Natural killer cell treated with Interleukin-12 subunit alpha and Interleukin-12 subunit beta and Interleukin-15 and Interleukin-18, amount 100 ng/mL, for 72 hours (primary cell): ENCODE measurements around the gene RYR3. TPM values are rescaled to one million over a fixed set of nuclear protein-coding genes. Genes with fewer than 3 reads are reported as not detected.

Source experiments
- ATAC-seq, 2 donors: fragments of 150-1000 bp; cut with Tn5 transposase in 1 of 2; sonication (Bioruptor Pico), chemical (Tn5 transposase) in 1 of 2; 2 replicates each; pipeline ENCODE4 v1.10.0; 2021
- DNase-seq: peaks from one replicate; pipeline ENCODE4 v3.0.0; 2022; ENCODE audit warnings: low spot score
- H3K27ac Mint-ChIP-seq, 2 donors: 1 replicate in 1 of 2; 2 replicates in 1 of 2; pipeline ENCODE4 v1.8.0; 2022; ENCODE audit warnings: mixed read lengths in 2 of 2, mild to moderate bottlenecking in 1 of 2, moderate library complexity in 1 of 2
- H3K27me3 Mint-ChIP-seq, 2 donors: 1 replicate in 1 of 2; 2 replicates in 1 of 2; pipeline ENCODE4 v1.8.0; 2022; ENCODE audit warnings: mixed read lengths in 2 of 2
- H3K36me3 Mint-ChIP-seq: one replicate; pipeline ENCODE4 v1.8.0; 2022; ENCODE audit warnings: mixed read lengths
- H3K4me1 Mint-ChIP-seq, 2 donors: 1 replicate in 1 of 2; 2 replicates in 1 of 2; pipeline ENCODE4 v1.8.0; 2022; ENCODE audit warnings: low read depth in 2 of 2, mixed read lengths in 2 of 2, mild to moderate bottlenecking in 1 of 2
- H3K4me3 Mint-ChIP-seq: one replicate; pipeline ENCODE4 v1.8.0; 2022; ENCODE audit warnings: mixed read lengths
- H3K9me3 Mint-ChIP-seq: 2 replicates; pipeline ENCODE4 v1.8.0; 2022; ENCODE audit warnings: mixed read lengths
- total RNA-seq, 2 donors: library from RNA; stranded (reverse); gene quantifications; one replicate each; pipeline ENCODE4 v1.2.3, GENCODE V29; 2022

RYR3 gene
- total RNA-seq, 2 donors from 2014 or later, result not detected

DNA sequence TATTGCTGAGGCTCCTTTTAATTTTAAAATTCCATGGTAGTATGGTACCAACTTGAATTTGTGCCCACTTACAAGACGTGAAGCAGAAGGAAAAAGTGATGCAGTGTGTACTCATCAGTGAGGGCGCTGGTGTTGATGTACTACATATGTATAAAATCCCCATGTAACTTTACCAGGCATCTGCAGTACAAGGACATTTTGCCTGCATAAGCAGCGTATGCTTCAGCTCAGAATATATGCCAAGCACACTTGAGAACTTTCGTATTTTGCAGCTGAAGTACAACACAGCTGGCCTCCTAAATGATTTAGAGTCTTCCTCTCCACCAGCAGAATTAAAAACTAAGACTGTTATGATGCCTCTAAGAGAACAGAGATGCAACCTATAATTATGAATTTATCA lies 108.9 kb downstream of the RYR3 start:
- no peak for ATAC-seq
- no peak overlapping the region for H3K27ac Mint-ChIP-seq
- H3K36me3 Mint-ChIP-seq, result no peaks in the 10 kb centered on the region
- no peak overlapping the region for H3K4me3 Mint-ChIP-seq
- DNase-seq, result no peak
- H3K27me3 Mint-ChIP-seq, result peaks cover 14 to 38% of the 10 kb centered on the region in 2 donors
- no peaks in the 10 kb centered on the region for H3K9me3 Mint-ChIP-seq
- H3K4me1 Mint-ChIP-seq, result no peaks in the 10 kb centered on the region

DNA sequence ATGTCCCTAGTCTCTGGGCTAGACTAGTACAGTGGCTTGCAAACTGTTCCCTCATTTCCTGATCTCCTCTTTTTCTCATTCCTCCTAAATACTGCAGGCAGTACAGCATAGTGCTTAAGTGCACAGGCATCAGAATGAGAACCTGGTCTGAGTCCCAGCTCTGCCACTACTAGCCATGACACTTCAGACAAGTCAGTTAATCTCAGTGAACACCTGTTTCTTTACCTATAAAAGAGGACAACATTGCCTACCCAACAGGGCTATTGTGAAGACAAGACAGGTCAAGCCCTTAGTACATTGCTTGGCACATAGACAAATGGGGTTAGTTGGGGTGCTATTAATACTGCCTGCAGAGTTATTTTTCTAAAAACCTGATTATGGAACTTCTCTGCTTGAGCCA lies 113.3 kb downstream of the RYR3 start:
- Mint-ChIP-seq H3K27me3 (peaks cover 11 to 17% of the 10 kb centered on the region in 2 donors), H3K36me3 (no peaks in the 10 kb centered on the region), H3K4me1 (no peaks in the 10 kb centered on the region), H3K27ac (no peak overlapping the region), H3K9me3 (no peaks in the 10 kb centered on the region), H3K4me3 (no peak overlapping the region)
- no peak for DNase-seq
- ATAC-seq, result no peak

DNA sequence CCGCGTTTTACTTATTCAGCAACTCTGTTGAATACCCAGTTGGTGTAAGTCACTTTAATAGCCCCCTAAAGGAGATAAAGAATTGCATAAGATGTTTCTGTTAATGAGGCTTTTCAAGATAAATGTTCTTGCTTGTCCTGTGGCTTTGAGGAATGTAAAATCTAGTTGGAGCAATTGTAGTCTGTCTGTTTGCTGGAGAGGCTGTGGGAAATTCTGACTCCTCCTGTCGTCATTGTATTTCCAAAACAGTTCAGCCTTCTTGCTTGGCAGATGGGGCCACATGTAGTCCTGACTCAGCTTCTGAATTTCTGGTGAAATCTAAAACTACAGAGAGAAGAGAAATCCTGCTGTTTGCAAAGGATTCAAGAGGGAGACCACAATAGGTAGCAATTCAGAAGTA lies 114.4 kb downstream of the RYR3 start:
- no peaks in the 10 kb centered on the region for H3K4me1 Mint-ChIP-seq
- no peak for DNase-seq
- no peak overlapping the region for H3K27ac Mint-ChIP-seq
- no peak for ATAC-seq
- H3K9me3 Mint-ChIP-seq, result no peaks in the 10 kb centered on the region
- H3K36me3 Mint-ChIP-seq, result no peaks in the 10 kb centered on the region
- peaks cover 15 to 17% of the 10 kb centered on the region in 2 donors for H3K27me3 Mint-ChIP-seq
- H3K4me3 Mint-ChIP-seq, result no peak overlapping the region

DNA sequence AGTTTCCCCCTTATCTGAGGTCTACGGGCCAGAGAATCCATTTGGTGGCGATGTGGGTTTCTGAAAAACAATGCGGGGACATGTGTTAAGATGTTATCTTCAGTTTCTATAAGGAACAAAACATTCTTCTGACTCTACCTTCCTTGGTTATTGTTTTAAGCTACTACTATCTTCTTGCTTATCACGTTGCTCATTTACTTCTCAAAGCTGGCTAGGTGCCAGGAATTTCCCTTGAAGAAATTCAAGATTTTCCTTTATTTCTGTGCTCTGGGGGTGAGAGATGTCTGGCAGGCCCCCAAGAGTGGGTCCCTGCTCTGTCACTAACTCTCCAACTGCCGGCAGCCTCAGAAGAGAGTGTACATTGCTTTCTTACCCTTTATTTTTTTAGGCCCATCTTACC lies 119.8 kb downstream of the RYR3 start:
- no peak for ATAC-seq

DNA sequence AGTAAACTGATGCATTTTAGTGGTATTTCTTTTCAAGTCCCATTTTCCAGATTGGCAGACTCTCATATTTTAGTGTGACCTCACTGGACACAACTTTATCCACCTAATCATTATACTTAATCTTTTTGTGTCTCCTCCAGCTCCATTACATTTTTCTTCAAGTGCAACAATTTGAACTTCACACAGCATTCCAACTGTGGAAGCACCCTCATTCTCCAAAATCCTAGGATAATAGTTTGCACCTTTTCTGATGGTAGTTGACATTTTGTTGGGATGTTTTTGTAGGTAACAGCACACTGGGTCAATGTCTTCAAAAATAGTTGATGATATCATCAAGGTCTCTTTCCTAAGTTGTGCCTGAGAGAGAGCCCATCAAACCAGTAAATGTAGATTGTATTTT lies 123.1 kb downstream of the RYR3 start:
- Mint-ChIP-seq H3K27ac (no peak overlapping the region), H3K4me1 (no peaks in the 10 kb centered on the region), H3K27me3 (peaks cover 13 to 15% of the 10 kb centered on the region in 2 donors), H3K4me3 (no peak overlapping the region), H3K9me3 (no peaks in the 10 kb centered on the region), H3K36me3 (no peaks in the 10 kb centered on the region)
- ATAC-seq, result no peak
- no peak for DNase-seq

More for the DNA sequence above, 119.8 kb downstream of the RYR3 start:
- Mint-ChIP-seq H3K27me3 (peaks cover 7 to 8% of the 10 kb centered on the region in 2 donors), H3K9me3 (no peaks in the 10 kb centered on the region), H3K4me3 (no peak overlapping the region), H3K27ac (no peak overlapping the region), H3K36me3 (no peaks in the 10 kb centered on the region), H3K4me1 (no peaks in the 10 kb centered on the region)
- no peak for DNase-seq

DNA sequence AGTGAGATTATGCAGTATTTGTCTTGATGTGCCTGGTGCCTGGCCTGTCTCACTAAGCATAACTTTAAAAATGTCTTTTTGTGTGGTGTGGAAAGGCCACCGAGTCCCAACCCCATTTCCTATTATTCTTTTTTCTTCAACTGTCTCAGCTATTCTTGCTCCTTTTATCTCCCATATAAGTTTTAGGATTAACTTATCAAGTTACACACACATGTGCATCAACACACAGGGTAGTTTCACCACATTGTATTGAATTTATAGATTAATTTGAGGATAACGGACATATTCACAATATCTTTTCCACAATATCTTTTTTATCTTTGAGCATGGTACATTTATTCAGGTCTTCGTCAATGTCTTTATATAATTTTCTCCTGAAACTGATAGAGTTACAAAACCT lies 127.6 kb downstream of the RYR3 start:
- Mint-ChIP-seq H3K4me3 (no peak overlapping the region), H3K4me1 (peaks cover 0 to 7% of the 10 kb centered on the region in 2 donors), H3K27me3 (peaks cover 12 to 39% of the 10 kb centered on the region in 2 donors), H3K9me3 (no peaks in the 10 kb centered on the region), H3K36me3 (no peaks in the 10 kb centered on the region), H3K27ac (no peak overlapping the region)
- ATAC-seq, result no peak
- no peak for DNase-seq

DNA sequence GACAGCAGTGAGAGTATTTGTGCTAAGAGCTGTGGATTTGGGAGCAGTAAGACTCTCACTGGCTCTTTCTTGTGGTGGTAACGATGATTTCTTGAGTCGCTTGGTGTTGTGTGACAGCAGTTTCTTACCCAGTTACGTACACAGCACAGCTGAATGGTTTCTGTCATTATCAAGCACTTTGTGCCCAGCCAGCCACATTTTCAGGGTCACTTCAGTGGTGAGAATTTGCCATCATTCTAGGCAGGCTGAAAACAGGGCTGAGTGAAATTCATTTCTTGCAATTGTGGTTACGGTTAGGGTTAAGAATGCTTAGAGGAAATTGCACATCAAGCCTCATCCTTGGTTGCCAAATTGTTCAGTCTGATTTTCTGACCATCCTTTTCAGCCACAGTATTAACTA lies 130.1 kb downstream of the RYR3 start:
- H3K36me3 Mint-ChIP-seq, result no peaks in the 10 kb centered on the region
- no peak overlapping the region for H3K4me3 Mint-ChIP-seq
- H3K27ac Mint-ChIP-seq, result no peak overlapping the region
- DNase-seq (no peak), ATAC-seq (peak; percentile 75 to 87)
- peaks cover 23 to 63% of the 10 kb centered on the region in 2 donors for H3K27me3 Mint-ChIP-seq
- H3K9me3 Mint-ChIP-seq, result no peaks in the 10 kb centered on the region
- H3K4me1 Mint-ChIP-seq, result peaks cover 0 to 7% of the 10 kb centered on the region in 2 donors

DNA sequence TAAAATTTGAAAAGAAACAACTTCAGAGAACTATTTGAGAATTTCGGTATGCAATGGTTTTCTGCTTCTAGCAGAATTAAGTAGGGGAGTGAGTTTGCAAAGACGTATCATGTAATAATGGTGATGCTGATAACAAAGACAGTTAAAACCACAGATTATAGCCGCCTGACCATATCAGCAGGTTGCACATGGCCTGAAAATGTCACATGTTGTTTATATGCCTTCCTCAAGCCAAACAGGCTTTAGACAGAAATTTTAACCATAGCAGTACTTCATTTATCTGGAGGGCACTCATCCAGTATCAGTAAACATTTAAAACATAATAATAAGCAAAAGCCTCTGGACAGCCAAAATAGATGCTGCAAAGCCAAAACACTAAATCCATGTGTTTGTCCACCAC lies 131.7 kb downstream of the RYR3 start:
- Mint-ChIP-seq H3K9me3 (no peaks in the 10 kb centered on the region), H3K36me3 (no peaks in the 10 kb centered on the region), H3K4me1 (peaks cover 0 to 7% of the 10 kb centered on the region in 2 donors), H3K27me3 (peaks cover 21 to 70% of the 10 kb centered on the region in 2 donors), H3K27ac (no peak overlapping the region), H3K4me3 (no peak overlapping the region)
- DNase-seq (no peak), ATAC-seq (no peak)

DNA sequence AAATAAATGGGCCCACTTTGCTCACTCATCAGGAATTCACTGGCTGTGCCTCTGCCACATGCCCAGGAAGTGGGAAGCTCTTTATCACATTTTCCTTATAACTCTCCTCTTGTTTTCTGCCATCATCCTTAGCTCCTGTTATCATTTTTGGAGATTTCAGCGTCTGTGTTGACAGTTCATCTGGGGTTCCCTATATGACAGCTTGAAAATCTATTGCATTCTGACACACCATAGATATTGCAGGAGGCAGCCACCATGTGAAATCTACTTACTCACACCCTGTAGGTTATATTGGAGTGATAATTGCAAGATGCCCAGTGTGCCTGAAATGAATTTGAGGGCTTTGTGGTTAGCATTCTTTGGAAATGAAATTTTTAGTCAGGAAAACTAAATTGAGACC lies 132.9 kb downstream of the RYR3 start:
- H3K27ac Mint-ChIP-seq, result no peak overlapping the region
- ATAC-seq (no peak), DNase-seq (no peak)
- H3K27me3 Mint-ChIP-seq, result peaks cover 23 to 72% of the 10 kb centered on the region in 2 donors
- H3K4me1 Mint-ChIP-seq, result peaks cover 0 to 7% of the 10 kb centered on the region in 2 donors
- no peaks in the 10 kb centered on the region for H3K9me3 Mint-ChIP-seq
- no peak overlapping the region for H3K4me3 Mint-ChIP-seq
- H3K36me3 Mint-ChIP-seq, result no peaks in the 10 kb centered on the region

DNA sequence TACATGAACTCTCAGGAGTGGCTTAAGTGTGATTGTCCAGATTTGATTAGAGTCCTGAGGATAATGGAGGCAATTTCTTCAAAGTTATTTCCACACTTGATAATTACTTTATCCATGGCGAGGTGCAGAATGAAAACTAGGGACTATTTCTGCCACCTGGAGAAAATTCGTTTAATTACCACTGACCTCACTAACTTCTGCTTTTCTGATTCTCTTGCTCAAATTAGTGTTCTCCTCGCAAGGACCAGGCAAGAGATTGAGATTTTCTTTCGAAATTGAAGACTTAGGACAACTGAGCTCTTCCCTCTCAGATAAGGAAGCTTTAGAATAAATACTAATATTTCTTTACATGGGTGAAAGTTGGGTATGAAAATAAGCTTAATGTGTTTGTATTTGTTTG lies 135.2 kb downstream of the RYR3 start:
- Mint-ChIP-seq H3K36me3 (no peaks in the 10 kb centered on the region), H3K27me3 (peaks cover 27 to 58% of the 10 kb centered on the region in 2 donors), H3K4me3 (no peak overlapping the region), H3K4me1 (peaks cover 0 to 2% of the 10 kb centered on the region in 2 donors), H3K27ac (no peak overlapping the region), H3K9me3 (no peaks in the 10 kb centered on the region)
- DNase-seq (no peak), ATAC-seq (no peak)

DNA sequence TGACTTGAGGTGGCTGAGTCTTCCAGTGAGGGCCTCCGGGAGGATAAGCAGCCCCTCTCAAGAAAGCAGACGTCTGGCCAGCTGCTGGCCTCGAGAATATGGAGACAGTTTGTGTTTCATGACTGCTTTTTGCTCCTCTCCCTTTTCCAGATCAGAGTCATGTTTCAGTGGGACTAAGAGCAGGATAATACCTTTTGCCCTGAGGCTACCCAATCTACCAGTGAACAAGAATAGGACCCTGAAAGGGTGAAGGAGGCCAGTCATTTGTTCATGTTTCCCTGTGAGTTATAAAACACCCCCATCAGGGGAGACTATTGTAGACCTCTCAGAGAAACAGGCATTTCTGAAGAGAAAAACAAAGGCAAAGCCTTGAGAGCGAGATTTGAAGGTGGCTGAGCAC lies 137.4 kb downstream of the RYR3 start:
- no peaks in the 10 kb centered on the region for H3K4me1 Mint-ChIP-seq
- DNase-seq (no peak), ATAC-seq (no peak)
- H3K36me3 Mint-ChIP-seq, result no peaks in the 10 kb centered on the region
- H3K4me3 Mint-ChIP-seq, result no peak overlapping the region
- H3K9me3 Mint-ChIP-seq, result no peaks in the 10 kb centered on the region
- H3K27ac Mint-ChIP-seq, result no peak overlapping the region
- peaks cover 22 to 42% of the 10 kb centered on the region in 2 donors for H3K27me3 Mint-ChIP-seq

DNA sequence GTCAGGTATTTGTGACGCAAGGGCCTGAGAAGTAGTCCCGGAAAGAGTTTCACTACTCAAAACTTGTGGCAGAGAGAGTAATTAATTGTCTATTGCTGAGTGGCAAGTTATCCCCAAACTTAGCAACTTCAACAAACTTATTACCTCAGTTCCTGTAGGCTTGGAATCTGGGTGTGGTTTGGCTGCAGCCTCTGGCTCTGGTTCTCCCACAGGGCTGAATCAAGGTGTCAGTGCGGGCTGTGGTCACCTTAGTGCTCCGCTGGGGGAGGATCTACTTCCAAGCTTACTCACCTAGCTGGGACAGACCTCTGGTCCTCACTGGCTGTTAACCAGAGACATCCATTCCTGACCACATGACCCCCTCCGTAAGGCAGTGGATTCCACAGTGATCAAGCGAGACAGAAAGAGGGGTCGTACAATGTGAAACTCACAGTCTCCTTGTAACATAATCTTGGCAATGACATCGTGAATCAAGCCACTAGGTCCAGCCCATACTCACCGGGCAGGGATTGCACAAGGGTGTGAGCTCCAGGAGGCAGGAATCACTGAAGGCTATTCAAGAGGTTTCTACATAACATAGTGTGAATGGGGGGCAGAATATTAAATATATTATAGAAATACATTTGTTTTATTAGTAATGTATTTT lies 138.3 kb downstream of the RYR3 start:
- H3K4me3 Mint-ChIP-seq, result no peak overlapping the region
- DNase-seq, result no peak
- H3K27me3 Mint-ChIP-seq, result peaks cover 18 to 33% of the 10 kb centered on the region in 2 donors
- H3K4me1 Mint-ChIP-seq, result no peaks in the 10 kb centered on the region
- H3K36me3 Mint-ChIP-seq, result no peaks in the 10 kb centered on the region
- no peak overlapping the region for H3K27ac Mint-ChIP-seq
- ATAC-seq, result no peak
- H3K9me3 Mint-ChIP-seq, result no peaks in the 10 kb centered on the region

DNA sequence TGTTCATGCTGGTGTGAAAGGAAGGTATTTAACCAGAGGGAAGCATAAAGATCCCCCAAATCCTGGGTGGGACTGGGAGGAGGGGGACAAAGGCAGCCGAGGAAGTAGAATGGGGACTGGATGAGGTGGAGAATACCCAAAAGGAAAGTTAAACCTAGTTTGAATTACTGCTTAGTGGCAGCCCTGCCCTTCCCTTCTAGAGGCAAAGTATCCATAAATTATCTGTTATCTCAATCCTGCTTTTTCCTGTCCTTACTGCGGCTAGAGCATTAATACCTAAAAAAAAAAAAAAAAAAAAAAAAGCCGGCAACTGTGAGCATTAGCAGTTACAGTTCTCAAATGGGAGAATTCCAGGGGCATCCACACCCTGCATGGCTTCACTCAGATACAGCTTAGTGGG lies 139.0 kb downstream of the RYR3 start:
- H3K27me3 Mint-ChIP-seq, result peaks cover 15 to 32% of the 10 kb centered on the region in 2 donors
- no peaks in the 10 kb centered on the region for H3K36me3 Mint-ChIP-seq
- H3K9me3 Mint-ChIP-seq, result no peaks in the 10 kb centered on the region
- ATAC-seq, result no peak
- no peaks in the 10 kb centered on the region for H3K4me1 Mint-ChIP-seq
- no peak overlapping the region for H3K27ac Mint-ChIP-seq
- no peak overlapping the region for H3K4me3 Mint-ChIP-seq
- no peak for DNase-seq

DNA sequence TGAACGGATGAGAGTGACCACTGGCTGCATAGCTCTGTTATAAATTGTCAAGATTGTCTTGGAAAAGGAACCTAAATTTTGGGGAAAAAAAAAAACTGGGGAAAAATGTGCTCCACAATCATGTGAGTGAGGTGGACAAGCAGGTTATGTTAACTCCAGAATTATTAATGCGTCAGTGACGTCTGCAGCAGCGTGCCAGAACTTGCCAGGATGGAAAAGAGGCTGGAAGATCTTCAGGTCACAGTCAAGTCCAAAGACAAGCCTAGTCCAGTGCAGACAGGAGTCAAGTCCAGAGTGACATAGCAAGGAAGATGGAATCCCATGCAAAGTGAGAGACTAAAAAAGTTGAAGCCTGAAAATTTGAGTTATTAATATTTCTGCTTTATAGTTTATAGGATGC lies 140.6 kb downstream of the RYR3 start:
- no peaks in the 10 kb centered on the region for H3K9me3 Mint-ChIP-seq
- no peak overlapping the region for H3K27ac Mint-ChIP-seq
- DNase-seq (no peak), ATAC-seq (no peak)
- H3K4me1 Mint-ChIP-seq, result no peaks in the 10 kb centered on the region
- no peaks in the 10 kb centered on the region for H3K36me3 Mint-ChIP-seq
- H3K4me3 Mint-ChIP-seq, result no peak overlapping the region
- peaks cover 11 to 28% of the 10 kb centered on the region in 2 donors for H3K27me3 Mint-ChIP-seq

DNA sequence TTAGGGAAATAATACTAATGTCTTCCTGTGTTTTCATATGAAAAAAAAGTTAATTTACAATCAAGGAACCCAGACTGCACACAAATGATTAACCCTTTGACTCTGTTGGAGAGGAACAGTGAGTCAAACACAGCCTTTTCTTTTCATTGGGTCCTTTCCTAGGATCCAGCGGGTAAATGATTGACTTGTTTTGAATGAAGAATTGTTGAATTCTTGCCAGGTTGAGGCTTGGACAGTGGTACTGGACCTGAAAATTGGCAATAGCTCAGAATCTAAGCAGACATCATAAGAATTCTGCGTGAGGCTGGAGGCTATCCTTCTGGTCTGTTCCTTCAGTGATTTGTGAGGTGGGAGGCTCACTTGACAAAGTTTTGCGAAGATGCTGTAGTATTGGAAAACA lies 143.0 kb downstream of the RYR3 start:
- peaks cover 3% of the 10 kb centered on the region for H3K9me3 Mint-ChIP-seq
- no peak overlapping the region for H3K27ac Mint-ChIP-seq
- DNase-seq (no peak), ATAC-seq (no peak)
- peaks cover 8 to 12% of the 10 kb centered on the region in 2 donors for H3K27me3 Mint-ChIP-seq
- H3K36me3 Mint-ChIP-seq, result no peaks in the 10 kb centered on the region
- no peak overlapping the region for H3K4me3 Mint-ChIP-seq
- no peaks in the 10 kb centered on the region for H3K4me1 Mint-ChIP-seq
